HEK293 (cell line): ENCODE results near the gene SEPTIN12.

Experiments used
- CTCF ChIP-seq: fragments of 450-650 bp; formaldehyde crosslinking; IDR thresholded peaks from 2 replicates; pipeline ENCODE4 v1.5.1; 2016; ENCODE audit warnings: missing biosample characterization, missing genetic modification characterization
- SP2 ChIP-seq: fragments of 450-650 bp; formaldehyde crosslinking; IDR thresholded peaks from 2 replicates; pipeline ENCODE4 v1.5.1; 2016; ENCODE audit warnings: missing biosample characterization, missing genetic modification characterization
- TCF7L2 ChIP-seq: IDR thresholded peaks from 2 replicates; pipeline ENCODE4 v1.6.1; 2011; ENCODE audit warnings: low read depth, mild to moderate bottlenecking, inconsistent platforms, low read length, moderate library complexity, borderline replicate concordance
- ZBTB17 ChIP-seq: fragments of 450-650 bp; formaldehyde crosslinking; IDR thresholded peaks from 2 replicates; pipeline ENCODE4 v1.5.1; 2016; ENCODE audit warnings: missing biosample characterization, missing genetic modification characterization
- ZNF138 ChIP-seq: fragments of 450-650 bp; formaldehyde crosslinking; IDR thresholded peaks from 2 replicates; pipeline ENCODE4 v1.5.1; 2016; ENCODE audit warnings: missing biosample characterization, missing genetic modification characterization, borderline replicate concordance
- ZNF239 ChIP-seq: fragments of 450-650 bp; formaldehyde crosslinking; IDR thresholded peaks from 2 replicates; pipeline ENCODE4 v1.5.1; 2016; ENCODE audit warnings: missing biosample characterization, missing genetic modification characterization
- ZNF324 ChIP-seq: fragments of 450-650 bp; formaldehyde crosslinking; IDR thresholded peaks from 2 replicates; pipeline ENCODE4 v1.5.1; 2016; ENCODE audit warnings: missing biosample characterization, missing genetic modification characterization
- ZNF433 ChIP-seq: fragments of 450-650 bp; formaldehyde crosslinking; IDR thresholded peaks from 2 replicates; pipeline ENCODE4 v1.5.1; 2016; ENCODE audit warnings: missing biosample characterization, missing genetic modification characterization, low read depth
- ZNF48 ChIP-seq: fragments of 450-650 bp; formaldehyde crosslinking; IDR thresholded peaks from 2 replicates; pipeline ENCODE4 v1.5.1; 2016; ENCODE audit warnings: missing biosample characterization, missing genetic modification characterization
- ZNF561 ChIP-seq: fragments of 450-650 bp; IDR thresholded peaks from 2 replicates; pipeline ENCODE4 v1.5.1; 2018; ENCODE audit warnings: missing biosample characterization, missing genetic modification characterization, borderline replicate concordance
- ZNF626 ChIP-seq: fragments of 450-650 bp; sonication (Bioruptor Pico); formaldehyde crosslinking; IDR thresholded peaks from 2 replicates; pipeline ENCODE4 v1.5.1; 2018; ENCODE audit warnings: missing biosample characterization, missing genetic modification characterization, inconsistent platforms
- ZSCAN18 ChIP-seq: fragments of 450-650 bp; formaldehyde crosslinking; IDR thresholded peaks from 2 replicates; pipeline ENCODE4 v1.5.1; 2016; ENCODE audit warnings: missing biosample characterization, missing genetic modification characterization
- ZSCAN5A ChIP-seq: fragments of 450-650 bp; formaldehyde crosslinking; IDR thresholded peaks from 2 replicates; pipeline ENCODE4 v1.5.1; 2016; ENCODE audit warnings: missing biosample characterization, missing genetic modification characterization
- ZXDB ChIP-seq: fragments of 450-650 bp; formaldehyde crosslinking; IDR thresholded peaks from 2 replicates; pipeline ENCODE4 v1.5.1; 2016; ENCODE audit warnings: missing biosample characterization, missing genetic modification characterization

- TF ChIP-seq ZNF433 (tag by site-specific recombination), result no peak
- no peak for TF ChIP-seq CTCF (tag by site-specific recombination)
- TF ChIP-seq ZNF138, result no peak
- TF ChIP-seq ZNF239 (tag by site-specific recombination), result no peak
- TF ChIP-seq ZBTB17 (tag by site-specific recombination), result no peak
- TF ChIP-seq ZXDB, result no peak
- TF ChIP-seq ZSCAN18 (tag by site-specific recombination), result no peak
- TF ChIP-seq ZSCAN5A (tag by site-specific recombination), result no peak
- no peak for TF ChIP-seq ZNF561 (tag by site-specific recombination)
- TF ChIP-seq TCF7L2, result no peak
- no peak for TF ChIP-seq ZNF324 (tag by site-specific recombination)
- no peak for TF ChIP-seq SP2 (tag by site-specific recombination)
- TF ChIP-seq ZNF626, result no peak
- no peak for TF ChIP-seq ZNF48
These were observed 54.9 kb downstream of the SEPTIN12 start for GRCh38 chr16:4733211-4733742.
